T-helper 9 cell (primary cell): ENCODE data around the gene CERS1.

ENCODE experiments used
- DNase-seq: peaks from one replicate; pipeline ENCODE4 v3.0.0-alpha.2; 2020

The CERS1 gene

DNA sequence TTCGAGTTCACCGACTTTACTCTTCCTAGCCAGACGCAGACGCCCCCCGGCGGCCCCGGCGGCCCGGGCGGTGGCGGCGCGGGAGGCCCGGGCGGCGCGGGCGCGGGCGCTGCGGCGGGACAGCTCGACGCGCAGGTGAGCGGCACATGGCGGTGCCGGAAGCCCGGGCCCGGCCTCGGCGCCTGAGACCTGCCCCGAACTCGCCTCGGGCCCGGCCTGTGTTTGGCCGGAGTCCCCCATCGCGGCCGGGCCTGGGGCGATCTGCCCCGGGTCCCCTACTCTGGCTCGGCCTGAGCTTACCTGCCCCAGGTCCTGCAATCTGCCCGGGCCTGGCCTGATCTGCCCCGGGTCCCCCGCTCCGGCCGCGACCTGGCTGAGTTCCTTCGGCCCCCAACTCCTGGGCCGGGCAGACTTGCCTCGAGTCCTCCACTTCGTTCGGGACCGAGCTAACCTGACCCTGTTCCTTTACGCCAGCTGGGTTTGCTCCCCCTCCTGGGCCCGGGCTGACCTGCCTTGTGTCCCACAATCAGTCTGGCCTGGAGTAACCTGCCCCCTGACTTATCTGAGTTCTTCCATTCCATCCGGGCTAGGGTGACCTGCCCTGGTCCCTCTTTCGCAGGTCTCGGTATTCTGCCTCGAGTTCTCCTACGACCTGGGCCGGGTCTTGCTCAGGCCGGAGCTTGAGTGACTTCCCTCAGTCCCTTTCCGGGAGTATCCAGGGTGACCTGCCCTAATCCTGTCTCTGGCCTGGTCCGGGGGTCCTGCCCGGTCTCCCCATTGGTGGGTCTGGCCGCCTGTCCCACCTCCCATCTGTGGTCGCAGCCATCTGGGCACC is 63.4 kb downstream of the CERS1 start:
- DNase-seq, result no peak

DNA sequence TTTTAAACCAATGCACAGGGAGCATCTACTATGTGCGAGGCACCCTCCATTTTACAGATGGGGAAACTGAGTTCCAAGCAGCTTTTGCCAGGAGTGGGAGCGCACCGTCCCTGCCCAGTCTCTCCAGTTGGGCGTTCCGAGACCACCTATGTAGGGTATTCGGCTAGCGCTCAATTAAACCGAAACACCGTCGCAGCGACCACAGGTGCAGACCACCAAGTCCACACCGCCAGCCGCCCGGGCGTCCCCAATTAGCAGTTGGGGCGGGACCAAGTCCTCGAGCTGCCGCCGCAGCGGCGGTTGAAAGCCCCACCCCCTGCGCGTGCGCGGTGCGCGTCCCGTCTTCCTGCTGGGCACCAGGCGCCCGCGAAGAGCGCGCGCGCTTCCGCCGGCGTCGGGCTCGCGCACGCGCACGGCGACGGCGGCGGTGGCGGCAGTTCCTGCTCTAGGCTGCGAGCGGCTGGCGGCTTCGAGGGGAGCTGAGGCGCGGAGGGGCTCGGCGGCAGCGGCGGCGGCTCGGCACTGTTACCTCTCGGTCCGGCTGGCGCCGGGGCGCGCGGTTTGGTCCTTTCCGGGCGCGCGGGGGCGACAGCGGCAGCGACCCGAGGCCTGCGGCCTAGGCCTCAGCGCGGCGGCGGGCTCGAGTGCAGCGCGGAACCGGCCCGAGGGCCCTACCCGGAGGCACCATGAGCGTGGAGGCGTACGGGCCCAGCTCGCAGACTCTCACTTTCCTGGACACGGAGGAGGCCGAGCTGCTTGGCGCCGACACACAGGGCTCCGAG is 64.2 kb downstream of the CERS1 start, which contains the start of gene UPF1:
Gene UPF1, plus strand, starts transcription at position 436 of the 782 bp plus-strand sequence. Its CDS starts 251 bp downstream, at position 687.
- DNase-seq, result peak; percentile 95

DNA sequence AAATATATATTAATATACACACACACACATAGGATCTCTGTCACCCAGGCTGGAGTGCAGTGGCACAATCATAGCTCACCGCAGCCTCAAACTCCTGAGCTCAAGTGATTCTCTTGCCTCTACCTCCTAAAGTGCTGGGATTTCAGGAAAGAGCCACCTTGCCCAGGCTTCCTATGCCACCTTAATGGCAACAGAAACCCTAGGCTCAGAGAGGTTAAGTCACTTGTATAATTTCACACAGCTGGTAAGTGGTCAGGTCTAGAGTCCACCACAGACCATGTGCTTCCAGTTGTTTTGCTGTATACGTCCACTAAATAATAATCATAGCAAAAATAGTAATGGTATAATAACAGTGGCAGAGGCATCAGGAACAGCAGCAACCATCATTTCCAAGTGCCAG is 65.5 kb downstream of the CERS1 start:
- no peak for DNase-seq

DNA sequence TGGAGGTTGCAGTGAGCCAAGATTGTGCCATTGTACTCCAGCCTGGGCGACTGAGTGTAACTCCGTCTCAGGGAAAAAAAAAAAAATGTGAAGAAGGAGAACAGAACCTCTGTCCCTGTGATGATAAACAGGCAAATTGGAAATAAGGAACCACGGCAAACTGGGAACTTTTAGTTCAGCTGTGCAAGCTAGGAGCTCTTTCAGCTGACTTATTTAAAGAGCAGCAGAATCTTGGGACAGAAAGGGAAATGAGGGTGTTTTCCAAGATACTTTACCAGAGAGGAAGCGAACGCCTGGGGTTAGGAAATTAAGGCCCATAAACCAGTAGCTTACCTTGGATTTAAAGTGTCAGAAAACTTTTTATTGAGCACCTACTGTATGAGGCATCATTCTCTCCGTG is 67.2 kb downstream of the CERS1 start:
- no peak for DNase-seq
